ENCODE results near the gene LIMK2.
"Not testable (repeated sequence)": the region's sequence is repeated elsewhere in the genome, so short reads cannot be mapped to it uniquely, and the experiment has no call there.

The LIMK2 gene

GRCh38 chr22:31244943-31245451 is 32.9 kb downstream of the LIMK2 start:
- H3K36me3 ChIP-seq (ENCODE audit: low read length), result no peaks in the 10 kb centered on the region; the same call in 1 of the 2 replicates
- H2AFZ ChIP-seq (ENCODE audit: low read depth, low read length, severe bottlenecking), result no peak overlapping the region
- no peaks in the 10 kb centered on the region for H3K9me3 ChIP-seq (ENCODE audit: insufficient read depth, low read length)
- H3K4me2 ChIP-seq (ENCODE audit: low read depth, low read length, poor library complexity, severe bottlenecking), result no peak overlapping the region
- no peak overlapping the region for H3K27ac ChIP-seq (ENCODE audit: low read depth, low read length)
- no peaks in the 10 kb centered on the region for H4K20me1 ChIP-seq (ENCODE audit: low read depth, low read length)
- no peaks in the 10 kb centered on the region for H3F3A ChIP-seq (ENCODE audit: insufficient read depth)
- H3K9ac ChIP-seq (ENCODE audit: low read length), result no peak overlapping the region
- H3K9me2 ChIP-seq (replicated peaks; ENCODE audit: insufficient read depth, low read length), result no peaks in the 10 kb centered on the region
- no peaks in the 10 kb centered on the region for H3K27me3 ChIP-seq (ENCODE audit: low read length)
- H3K4me3 ChIP-seq (ENCODE audit: insufficient read depth, low read length, poor library complexity, severe bottlenecking), result no peak overlapping the region
- TF ChIP-seq, protein P1, sequence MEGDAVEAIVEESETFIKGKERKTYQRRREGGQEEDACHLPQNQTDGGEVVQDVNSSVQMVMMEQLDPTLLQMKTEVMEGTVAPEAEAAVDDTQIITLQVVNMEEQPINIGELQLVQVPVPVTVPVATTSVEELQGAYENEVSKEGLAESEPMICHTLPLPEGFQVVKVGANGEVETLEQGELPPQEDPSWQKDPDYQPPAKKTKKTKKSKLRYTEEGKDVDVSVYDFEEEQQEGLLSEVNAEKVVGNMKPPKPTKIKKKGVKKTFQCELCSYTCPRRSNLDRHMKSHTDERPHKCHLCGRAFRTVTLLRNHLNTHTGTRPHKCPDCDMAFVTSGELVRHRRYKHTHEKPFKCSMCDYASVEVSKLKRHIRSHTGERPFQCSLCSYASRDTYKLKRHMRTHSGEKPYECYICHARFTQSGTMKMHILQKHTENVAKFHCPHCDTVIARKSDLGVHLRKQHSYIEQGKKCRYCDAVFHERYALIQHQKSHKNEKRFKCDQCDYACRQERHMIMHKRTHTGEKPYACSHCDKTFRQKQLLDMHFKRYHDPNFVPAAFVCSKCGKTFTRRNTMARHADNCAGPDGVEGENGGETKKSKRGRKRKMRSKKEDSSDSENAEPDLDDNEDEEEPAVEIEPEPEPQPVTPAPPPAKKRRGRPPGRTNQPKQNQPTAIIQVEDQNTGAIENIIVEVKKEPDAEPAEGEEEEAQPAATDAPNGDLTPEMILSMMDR (IDR thresholded peaks at IDR 0.05; ENCODE audit: insufficient read depth, low read length, poor library complexity, severe bottlenecking), result no peak
- no peak for TF ChIP-seq EZH2phosphoT487 (conservative IDR thresholded peaks at IDR 0.05; ENCODE audit: low read length)
- H3K79me2 ChIP-seq (ENCODE audit: insufficient read depth, low read length), result peaks cover 3% of the 10 kb centered on the region; the same call in 1 of the 2 replicates

DNA sequence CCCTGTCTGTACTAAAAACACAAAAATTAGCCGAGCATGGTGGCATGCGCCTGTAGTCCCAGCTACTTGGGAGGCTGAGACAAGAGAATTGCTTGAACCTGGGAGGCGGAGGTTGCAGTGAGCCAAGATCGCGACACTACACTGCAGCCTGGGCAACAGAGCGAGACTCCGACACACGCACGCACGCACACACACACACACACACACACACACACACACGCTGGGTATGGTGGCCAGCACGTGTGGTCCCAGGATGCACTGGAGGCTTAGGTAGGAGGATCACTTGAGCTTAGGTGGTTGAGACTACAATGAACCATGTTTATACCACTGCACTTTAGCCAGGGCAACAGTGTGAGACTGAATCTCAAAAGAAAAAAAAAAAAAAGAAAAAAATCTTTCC is 33.9 kb downstream of the LIMK2 start:
- not testable (repeated sequence) for H4K20me1 ChIP-seq (ENCODE audit: low read depth, low read length); H3K4me2 ChIP-seq (ENCODE audit: low read depth, low read length, poor library complexity, severe bottlenecking); H3K9ac ChIP-seq (ENCODE audit: low read length); H3K4me3 ChIP-seq (ENCODE audit: insufficient read depth, low read length, poor library complexity, severe bottlenecking); H2AFZ ChIP-seq (ENCODE audit: low read depth, low read length, severe bottlenecking); H3K36me3 ChIP-seq (ENCODE audit: low read length); H3K9me2 ChIP-seq (replicated peaks; ENCODE audit: insufficient read depth, low read length); H3K27ac ChIP-seq (ENCODE audit: low read depth, low read length); H3K27me3 ChIP-seq (ENCODE audit: low read length); H3K79me2 ChIP-seq (ENCODE audit: insufficient read depth, low read length); H3F3A ChIP-seq (ENCODE audit: insufficient read depth); H3K9me3 ChIP-seq (ENCODE audit: insufficient read depth, low read length)

- H3K9me3 ChIP-seq (ENCODE audit: insufficient read depth, low read length), result no peaks in the 10 kb centered on the region
- no peak overlapping the region for H3K4me2 ChIP-seq (ENCODE audit: low read depth, low read length, poor library complexity, severe bottlenecking)
- no peaks in the 10 kb centered on the region for H3K36me3 ChIP-seq (ENCODE audit: low read length)
- H3K9me2 ChIP-seq (replicated peaks; ENCODE audit: insufficient read depth, low read length), result no peaks in the 10 kb centered on the region
- H3K27me3 ChIP-seq (ENCODE audit: low read length), result no peaks in the 10 kb centered on the region
- TF ChIP-seq, protein P1 (IDR thresholded peaks at IDR 0.05; ENCODE audit: insufficient read depth, low read length, poor library complexity, severe bottlenecking), result no peak
- TF ChIP-seq EZH2phosphoT487 (conservative IDR thresholded peaks at IDR 0.05; ENCODE audit: low read length), result no peak
- no peak overlapping the region for H3K27ac ChIP-seq (ENCODE audit: low read depth, low read length)
- no peaks in the 10 kb centered on the region for H3F3A ChIP-seq (ENCODE audit: insufficient read depth)
- H3K79me2 ChIP-seq (ENCODE audit: insufficient read depth, low read length), result no peaks in the 10 kb centered on the region; the same call in 1 of the 2 replicates
- no peak overlapping the region for H3K9ac ChIP-seq (ENCODE audit: low read length)
- no peaks in the 10 kb centered on the region for H4K20me1 ChIP-seq (ENCODE audit: low read depth, low read length)
- H2AFZ ChIP-seq (ENCODE audit: low read depth, low read length, severe bottlenecking), result no peak overlapping the region
- no peak overlapping the region for H3K4me3 ChIP-seq (ENCODE audit: insufficient read depth, low read length, poor library complexity, severe bottlenecking)
These were observed 34.6 kb downstream of the LIMK2 start for GRCh38 chr22:31246687-31247086.

DNA sequence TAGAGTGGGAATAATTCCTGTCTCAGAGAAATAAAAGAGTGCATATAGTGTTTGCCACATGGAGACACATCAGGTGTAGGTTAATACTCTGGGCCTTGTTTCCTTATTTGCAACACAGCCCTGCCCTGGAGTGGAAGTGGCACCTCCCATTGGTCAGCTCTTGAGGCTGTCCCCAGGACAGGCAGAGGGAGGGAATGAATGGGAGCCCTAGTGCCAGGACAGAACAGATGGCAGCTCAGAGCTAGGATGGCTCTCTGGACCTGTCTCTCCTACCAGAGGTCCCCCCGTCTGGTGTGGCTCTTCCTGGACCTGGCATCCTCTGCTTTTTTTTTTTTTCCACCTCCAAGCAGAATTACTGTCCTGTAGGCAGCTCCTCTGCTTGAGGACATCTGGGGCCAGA is 35.6 kb downstream of the LIMK2 start:
- TF ChIP-seq, protein P1 (IDR thresholded peaks at IDR 0.05; ENCODE audit: insufficient read depth, low read length, poor library complexity, severe bottlenecking), result no peak
- no peak for TF ChIP-seq EZH2phosphoT487 (conservative IDR thresholded peaks at IDR 0.05; ENCODE audit: low read length)
- Histone ChIP-seq H4K20me1 (ENCODE audit: low read depth, low read length) (no peaks in the 10 kb centered on the region), H3K27ac (ENCODE audit: low read depth, low read length) (no peak overlapping the region), H3K9ac (ENCODE audit: low read length) (no peak overlapping the region), H3K27me3 (ENCODE audit: low read length) (no peaks in the 10 kb centered on the region), H3K36me3 (ENCODE audit: low read length) (no peaks in the 10 kb centered on the region), H3K79me2 (ENCODE audit: insufficient read depth, low read length) (no peaks in the 10 kb centered on the region; the same call in 1 of the 2 replicates), H3K4me3 (ENCODE audit: insufficient read depth, low read length, poor library complexity, severe bottlenecking) (no peak overlapping the region), H2AFZ (ENCODE audit: low read depth, low read length, severe bottlenecking) (no peak overlapping the region), H3F3A (ENCODE audit: insufficient read depth) (no peaks in the 10 kb centered on the region), H3K9me3 (ENCODE audit: insufficient read depth, low read length) (no peaks in the 10 kb centered on the region), H3K9me2 (replicated peaks; ENCODE audit: insufficient read depth, low read length) (no peaks in the 10 kb centered on the region), H3K4me2 (ENCODE audit: low read depth, low read length, poor library complexity, severe bottlenecking) (no peak overlapping the region)

Data from SU-DHL-6 (cell line).